ENCODE data around the gene S100A10.

DNA sequence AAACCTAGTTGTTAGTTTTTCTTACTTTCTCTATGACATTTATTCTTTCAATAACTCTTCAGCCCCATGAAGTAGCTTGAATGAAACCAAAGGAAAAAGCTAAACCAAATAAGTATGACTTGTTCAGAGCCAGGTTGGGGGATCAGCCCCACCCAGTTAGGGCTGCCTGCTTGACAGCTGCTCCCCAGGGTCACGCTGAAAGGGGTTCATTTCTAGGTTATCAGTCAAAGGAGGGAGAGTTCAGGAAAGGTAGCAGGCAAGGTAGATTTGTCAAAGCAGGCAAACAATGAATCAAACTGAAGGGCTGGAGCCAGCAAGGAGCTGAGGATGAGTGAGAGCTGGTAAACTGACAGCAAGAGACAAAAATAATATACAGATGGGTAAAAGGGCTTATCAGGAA lies 46.2 kb upstream of the S100A10 start:
- TF ChIP-seq CTCF (IDR thresholded peaks at IDR 0.05; ENCODE audit: insufficient read depth, low read depth, low read length) = no peak
- TF ChIP-seq EZH2 (IDR thresholded peaks at IDR 0.05; ENCODE audit: insufficient read depth, low read length) = no peak

Data from astrocyte (in vitro differentiated cells and primary cell).